IgD-negative memory B cell (primary cell): ENCODE measurements around the gene SCN1A. TPM values are rescaled to one million over a fixed set of nuclear protein-coding genes. Genes with fewer than 3 reads are reported as not detected.

ENCODE experiments used
- H3K27ac Mint-ChIP-seq, 3 donors: one replicate each; pipeline ENCODE4 v1.8.0; 2020 to 2022; ENCODE audit warnings: mild to moderate bottlenecking in 3 of 3, mixed read lengths in 3 of 3, moderate library complexity in 1 of 3
- H3K27me3 Mint-ChIP-seq: one replicate; pipeline ENCODE4 v1.8.0; 2021; ENCODE audit warnings: mixed read lengths
- H3K36me3 Mint-ChIP-seq: one replicate; pipeline ENCODE4 v1.8.0; 2020; ENCODE audit warnings: mild to moderate bottlenecking, mixed read lengths
- H3K4me1 Mint-ChIP-seq, 3 donors: one replicate each; pipeline ENCODE4 v1.8.0; 2020 to 2022; ENCODE audit warnings: mixed read lengths in 3 of 3, mild to moderate bottlenecking in 1 of 3
- H3K4me3 Mint-ChIP-seq, 4 donors: one replicate each; pipeline ENCODE4 v1.8.0; 2020 to 2022; ENCODE audit warnings: mild to moderate bottlenecking in 4 of 4, mixed read lengths in 4 of 4, moderate library complexity in 3 of 4
- H3K9me3 Mint-ChIP-seq, 3 donors: one replicate each; pipeline ENCODE4 v1.8.0; 2020 to 2021; ENCODE audit warnings: mixed read lengths in 3 of 3, mild to moderate bottlenecking in 1 of 3
- polyA plus RNA-seq: library from polyadenylated mRNA; unstranded; fragments of 300-500 nt; fragmentation: Illumina TruSeq; gene quantifications from one replicate; pipeline ENCODE4 v1.2.3, GENCODE V29; 2021

Gene SCN1A
- polyA plus RNA-seq, 1 donor from 2014 or later, result not detected

DNA sequence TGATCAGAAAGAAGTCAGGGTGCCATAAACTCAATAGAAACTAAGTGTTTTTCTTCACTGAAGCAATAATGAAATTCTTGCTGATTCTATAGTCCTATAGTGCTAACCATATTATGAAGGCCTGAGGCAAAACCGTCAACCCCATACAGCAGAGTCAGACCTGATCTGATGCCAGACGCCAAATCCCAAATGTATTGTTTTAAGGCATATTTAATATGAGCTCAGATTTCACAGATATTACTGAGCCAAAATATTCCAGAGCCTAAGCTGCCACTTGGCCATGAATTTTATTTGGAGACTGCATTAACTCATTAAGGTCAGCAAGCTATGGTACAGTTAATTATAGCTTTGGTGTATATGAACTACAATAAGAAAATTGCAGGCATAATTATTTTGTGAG lies 53.4 kb downstream of the SCN1A start:
- Mint-ChIP-seq H3K27ac (no peak overlapping the region), H3K4me1 (no peaks in the 10 kb centered on the region), H3K9me3 (peaks cover 0 to 2% (median 0%) of the 10 kb centered on the region in 3 donors), H3K27me3 (peaks cover 3% of the 10 kb centered on the region), H3K36me3 (no peaks in the 10 kb centered on the region), H3K4me3 (no peak overlapping the region)

DNA sequence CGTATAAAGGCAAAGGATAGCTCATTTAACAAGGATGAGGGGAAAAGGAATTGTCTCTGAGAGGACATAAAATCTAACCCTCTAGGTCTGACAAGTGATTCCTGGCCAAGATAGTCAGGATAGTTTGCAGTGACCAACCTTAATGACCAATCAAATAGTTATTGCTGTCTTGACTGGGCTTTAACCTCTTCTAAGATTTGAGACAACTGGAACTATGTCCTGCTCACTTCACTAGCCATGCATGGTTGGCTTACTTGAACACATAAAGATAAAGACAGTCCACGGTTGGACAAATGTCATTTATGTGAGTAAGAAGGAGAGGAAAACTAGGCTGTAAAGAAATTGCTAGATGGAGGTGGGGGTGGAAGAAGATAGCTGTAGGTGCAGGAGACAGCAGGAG lies 53.8 kb downstream of the SCN1A start:
- H3K27ac Mint-ChIP-seq, result no peak overlapping the region
- H3K4me3 Mint-ChIP-seq, result peak overlapping the region in 1 of 4 donors; percentile 22
- H3K4me1 Mint-ChIP-seq, result no peaks in the 10 kb centered on the region
- peaks cover 0 to 2% (median 0%) of the 10 kb centered on the region in 3 donors for H3K9me3 Mint-ChIP-seq
- H3K27me3 Mint-ChIP-seq, result peaks cover 3% of the 10 kb centered on the region
- H3K36me3 Mint-ChIP-seq, result no peaks in the 10 kb centered on the region

DNA sequence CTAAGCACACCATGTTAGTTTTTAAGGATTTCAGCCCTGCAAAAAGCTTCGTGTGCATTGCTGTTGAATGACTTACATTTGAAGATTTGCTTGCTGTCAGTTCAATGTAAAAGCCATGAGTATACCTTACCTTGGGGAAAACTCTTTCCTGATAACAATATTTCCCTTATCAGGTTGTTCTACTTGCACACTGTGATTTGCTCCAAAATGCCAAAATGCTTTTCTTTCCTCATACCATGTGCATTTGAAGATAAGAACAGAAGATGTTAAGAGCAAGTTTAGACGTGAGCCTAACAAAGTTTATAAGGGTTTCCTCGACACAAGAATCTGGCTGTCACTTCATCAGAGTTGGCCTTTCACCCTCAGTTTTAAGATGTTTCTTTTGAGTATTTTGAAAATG lies 57.6 kb downstream of the SCN1A start:
- Mint-ChIP-seq H3K4me3 (no peak overlapping the region), H3K9me3 (no peaks in the 10 kb centered on the region), H3K4me1 (no peaks in the 10 kb centered on the region), H3K27me3 (peaks cover 2% of the 10 kb centered on the region), H3K27ac (no peak overlapping the region), H3K36me3 (no peaks in the 10 kb centered on the region)

DNA sequence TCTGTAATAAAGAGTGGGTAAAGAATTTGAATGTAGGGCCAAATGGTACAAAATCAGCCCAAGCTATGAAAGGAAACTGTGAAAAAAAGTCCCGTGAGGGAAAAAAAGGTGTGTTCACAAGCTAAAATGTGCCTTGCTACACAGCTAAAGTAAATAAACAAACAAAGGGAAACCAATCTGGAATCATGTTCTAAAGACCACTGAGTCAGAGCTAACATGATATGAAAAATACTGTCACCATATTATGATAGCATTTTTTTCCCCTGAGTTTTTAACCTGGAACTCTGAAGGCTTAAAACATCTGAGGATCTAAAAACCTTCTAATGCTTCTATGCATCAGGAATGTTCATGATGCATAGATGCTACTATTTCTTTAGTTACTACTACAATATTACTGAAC lies 58.8 kb downstream of the SCN1A start:
- Mint-ChIP-seq H3K9me3 (no peaks in the 10 kb centered on the region), H3K27me3 (peaks cover 2% of the 10 kb centered on the region), H3K36me3 (no peaks in the 10 kb centered on the region), H3K4me3 (no peak overlapping the region), H3K4me1 (no peaks in the 10 kb centered on the region), H3K27ac (no peak overlapping the region)

DNA sequence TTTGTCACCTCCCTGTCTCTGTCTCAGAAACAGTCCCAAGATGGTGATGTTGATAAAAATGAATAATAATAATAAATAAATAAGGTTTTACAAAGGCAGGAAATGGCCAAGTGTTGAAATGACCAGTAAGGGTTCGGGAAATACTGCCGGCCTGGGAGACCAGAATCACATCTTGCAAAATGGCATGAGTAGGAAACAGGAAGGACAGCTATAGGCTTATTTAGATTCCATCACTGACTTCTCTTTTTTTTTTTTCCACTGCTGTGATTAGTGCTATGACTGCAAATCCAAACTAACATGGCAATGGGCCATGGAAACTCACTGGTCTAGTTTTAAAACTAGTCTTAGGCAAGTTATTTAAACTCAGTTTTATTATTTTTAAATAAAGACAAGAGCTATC lies 60.6 kb downstream of the SCN1A start:
- no peaks in the 10 kb centered on the region for H3K36me3 Mint-ChIP-seq
- no peak overlapping the region for H3K4me3 Mint-ChIP-seq
- H3K27ac Mint-ChIP-seq, result no peak overlapping the region
- H3K9me3 Mint-ChIP-seq, result no peaks in the 10 kb centered on the region
- H3K4me1 Mint-ChIP-seq, result no peaks in the 10 kb centered on the region
- H3K27me3 Mint-ChIP-seq, result peaks cover 2% of the 10 kb centered on the region

DNA sequence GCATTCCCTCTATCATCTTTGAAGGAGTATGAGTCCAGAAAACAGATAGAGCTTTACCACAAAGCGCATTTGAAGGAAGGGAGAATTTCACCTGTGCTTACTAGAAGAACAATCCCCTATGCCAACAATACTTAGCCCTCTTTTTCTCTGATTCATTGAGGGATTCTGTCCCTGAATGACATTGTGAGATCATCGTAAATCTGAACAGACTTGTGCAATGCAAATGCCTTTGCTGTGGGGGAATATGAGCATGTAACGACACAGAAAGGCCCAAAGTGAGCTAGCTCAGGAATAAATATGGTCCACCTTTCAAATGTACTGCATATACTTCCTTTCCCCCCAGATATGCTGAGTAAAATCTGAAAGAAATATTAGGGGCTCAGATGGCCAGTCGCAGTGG lies 67.6 kb downstream of the SCN1A start:
- Mint-ChIP-seq H3K4me3 (no peak overlapping the region), H3K36me3 (no peaks in the 10 kb centered on the region), H3K27ac (no peak overlapping the region), H3K9me3 (no peaks in the 10 kb centered on the region), H3K27me3 (no peaks in the 10 kb centered on the region), H3K4me1 (no peaks in the 10 kb centered on the region)

DNA sequence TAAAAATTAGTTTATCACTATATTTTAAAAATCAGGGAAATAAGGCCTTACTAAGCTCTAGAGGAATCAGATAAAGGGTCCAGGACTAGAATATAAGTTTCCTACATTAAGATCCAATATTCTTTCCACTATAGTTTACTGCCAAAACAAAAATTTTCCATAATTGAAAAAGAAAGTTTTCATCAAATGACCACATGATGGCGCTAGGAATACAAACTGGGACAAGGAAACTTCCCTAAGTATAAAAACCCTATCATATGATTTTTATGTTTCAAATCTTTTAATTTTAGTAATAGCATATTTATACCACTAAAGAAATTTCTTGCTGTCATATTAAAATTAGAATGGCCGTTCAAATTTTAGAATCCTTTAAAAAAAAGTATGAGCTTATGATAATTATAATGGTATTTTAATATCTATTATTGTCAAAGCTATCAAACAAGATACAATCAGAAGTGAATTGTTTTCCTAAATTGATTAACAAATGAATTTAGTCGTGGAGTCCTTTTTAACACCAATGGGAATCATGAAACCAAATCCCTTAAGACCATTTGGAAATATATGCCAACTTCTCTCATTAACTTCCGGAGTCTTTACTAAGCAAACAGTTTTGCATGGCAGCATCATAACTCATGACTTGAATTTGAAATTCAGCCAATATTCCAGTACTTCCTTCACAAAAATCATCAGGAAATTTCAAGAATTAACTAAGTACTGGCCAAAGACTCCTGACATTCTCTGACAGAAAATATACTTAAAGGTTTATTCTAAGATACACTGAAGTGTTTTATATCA lies 70.3 kb downstream of the SCN1A start:
- Mint-ChIP-seq H3K4me3 (no peak overlapping the region), H3K9me3 (no peaks in the 10 kb centered on the region), H3K36me3 (no peaks in the 10 kb centered on the region), H3K27me3 (no peaks in the 10 kb centered on the region), H3K4me1 (no peaks in the 10 kb centered on the region), H3K27ac (no peak overlapping the region)

DNA sequence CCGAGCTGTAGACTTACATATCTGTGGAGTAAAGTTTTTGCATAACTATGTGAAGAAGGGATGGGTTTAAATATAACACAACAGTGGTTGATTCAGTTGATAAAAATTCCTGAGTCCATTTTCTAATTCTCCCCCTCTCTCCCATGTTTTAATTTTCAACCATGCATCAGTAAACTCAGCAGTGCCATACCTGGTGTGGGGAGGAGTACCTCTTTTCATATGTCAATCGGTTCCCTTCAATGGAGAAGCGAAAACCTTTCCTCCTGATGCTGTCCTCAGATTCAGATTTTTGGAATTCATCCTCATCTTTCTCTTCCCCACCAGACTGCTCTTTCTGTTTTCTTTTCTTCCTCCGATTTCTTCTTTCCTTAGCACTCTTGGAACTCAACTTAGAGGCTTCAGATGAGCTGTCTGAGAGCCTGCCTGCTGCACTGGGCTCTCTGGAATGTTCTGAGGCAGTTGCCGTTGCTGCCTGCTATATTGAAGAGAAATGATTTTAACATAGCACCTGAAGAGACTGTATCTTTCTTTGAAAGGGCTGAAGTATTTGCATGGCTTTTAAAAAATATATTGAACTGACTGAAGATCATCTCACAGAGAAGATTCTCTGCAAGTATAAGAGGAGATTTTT lies 82.9 kb downstream of the SCN1A start:
- Mint-ChIP-seq H3K27me3 (peaks cover 2% of the 10 kb centered on the region), H3K36me3 (no peaks in the 10 kb centered on the region), H3K9me3 (no peaks in the 10 kb centered on the region), H3K4me1 (no peaks in the 10 kb centered on the region), H3K27ac (no peak overlapping the region), H3K4me3 (no peak overlapping the region)

DNA sequence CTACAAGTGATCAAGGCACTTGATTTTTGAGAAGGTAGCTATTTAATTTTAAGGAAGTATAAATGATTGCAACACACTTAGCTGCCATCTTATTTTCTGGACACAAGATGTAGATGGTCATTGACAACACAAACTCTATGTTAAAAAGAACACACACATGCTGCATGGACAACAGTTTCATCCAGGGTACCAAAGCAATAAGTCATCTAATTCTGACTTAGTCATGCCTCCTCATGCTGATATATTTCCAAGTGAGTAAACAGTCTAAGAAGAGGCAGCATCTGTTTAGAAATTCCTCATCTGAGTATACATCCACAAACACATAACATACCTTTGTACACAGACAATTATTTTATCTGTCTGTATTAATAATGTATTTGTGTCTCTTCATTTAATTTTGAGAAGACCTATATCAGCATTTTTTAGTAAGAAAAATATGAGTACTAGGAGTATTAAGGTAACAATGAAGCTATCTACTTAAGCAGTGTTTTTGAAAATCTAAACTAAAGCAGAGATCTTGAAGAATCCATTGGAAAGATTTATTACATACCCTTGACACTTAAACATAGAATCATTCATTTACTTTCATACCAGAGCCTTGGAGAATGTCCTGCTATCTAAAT lies 84.9 kb downstream of the SCN1A start:
- H3K27me3 Mint-ChIP-seq, result no peaks in the 10 kb centered on the region
- H3K4me3 Mint-ChIP-seq, result no peak overlapping the region
- no peaks in the 10 kb centered on the region for H3K9me3 Mint-ChIP-seq
- no peaks in the 10 kb centered on the region for H3K4me1 Mint-ChIP-seq
- H3K27ac Mint-ChIP-seq, result no peak overlapping the region
- no peaks in the 10 kb centered on the region for H3K36me3 Mint-ChIP-seq

DNA sequence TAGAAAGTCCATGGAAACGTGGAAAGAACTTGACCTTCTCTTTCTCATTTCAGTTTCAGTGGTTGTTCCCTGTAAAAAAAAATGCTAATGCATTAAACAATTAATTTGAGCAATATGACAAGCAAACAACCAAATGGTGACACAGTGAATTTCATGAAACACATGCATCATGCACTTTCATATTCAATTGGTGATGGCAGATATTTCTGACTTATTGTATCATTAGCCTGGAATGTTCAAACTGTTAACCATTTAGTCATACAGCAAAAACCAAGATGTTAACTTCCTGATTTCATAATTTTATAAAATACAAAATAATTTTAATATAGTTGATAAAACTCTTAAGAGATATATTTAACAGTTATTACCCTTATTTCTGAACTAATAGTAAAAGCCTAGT lies 85.5 kb downstream of the SCN1A start:
- H3K9me3 Mint-ChIP-seq, result peaks cover 0 to 1% (median 0%) of the 10 kb centered on the region in 3 donors
- H3K27ac Mint-ChIP-seq, result no peak overlapping the region
- no peaks in the 10 kb centered on the region for H3K36me3 Mint-ChIP-seq
- H3K27me3 Mint-ChIP-seq, result no peaks in the 10 kb centered on the region
- no peak overlapping the region for H3K4me3 Mint-ChIP-seq
- H3K4me1 Mint-ChIP-seq, result no peaks in the 10 kb centered on the region

DNA sequence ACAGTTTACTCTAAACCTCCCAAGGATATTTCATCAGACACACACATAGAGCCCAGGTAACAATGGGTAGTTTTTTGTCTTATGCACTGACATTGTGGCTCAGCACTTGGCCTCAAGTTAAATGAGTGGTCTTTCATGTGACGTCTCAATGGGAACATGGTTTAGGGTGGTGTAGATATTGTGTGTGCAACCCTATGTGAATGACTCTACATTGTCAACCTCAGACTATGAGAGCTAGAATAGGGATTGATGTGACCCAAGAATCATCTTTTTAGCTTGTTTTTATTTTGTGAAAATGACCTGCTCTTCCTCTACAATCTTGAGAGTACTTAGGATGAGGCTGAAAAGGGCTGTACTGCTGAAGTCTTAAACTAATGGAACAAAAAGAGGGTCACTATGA lies 86.2 kb downstream of the SCN1A start:
- no peaks in the 10 kb centered on the region for H3K4me1 Mint-ChIP-seq
- H3K9me3 Mint-ChIP-seq, result peaks cover 0 to 1% (median 0%) of the 10 kb centered on the region in 3 donors
- no peaks in the 10 kb centered on the region for H3K36me3 Mint-ChIP-seq
- no peak overlapping the region for H3K27ac Mint-ChIP-seq
- H3K27me3 Mint-ChIP-seq, result no peaks in the 10 kb centered on the region
- H3K4me3 Mint-ChIP-seq, result no peak overlapping the region

DNA sequence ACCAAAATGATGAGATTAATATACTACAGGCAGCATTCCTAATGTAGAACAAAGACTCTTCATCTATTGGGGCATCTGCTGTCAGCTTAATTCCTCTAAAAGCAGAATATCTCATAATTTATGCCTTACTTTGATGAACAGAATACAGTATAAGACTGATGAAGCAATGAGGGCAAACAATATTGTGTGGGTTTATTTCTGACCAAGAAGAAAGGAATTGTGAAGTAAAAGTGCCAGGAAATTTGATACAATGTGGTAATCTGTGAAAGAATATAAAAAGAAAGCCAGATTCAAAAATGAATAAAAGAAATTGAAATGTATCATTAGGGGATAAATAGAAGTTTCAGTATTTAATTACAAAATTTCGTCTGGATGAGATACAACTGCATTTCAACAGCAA lies 95.5 kb downstream of the SCN1A start:
- Mint-ChIP-seq H3K36me3 (no peaks in the 10 kb centered on the region), H3K9me3 (no peaks in the 10 kb centered on the region), H3K27me3 (no peaks in the 10 kb centered on the region), H3K4me1 (no peaks in the 10 kb centered on the region), H3K4me3 (no peak overlapping the region), H3K27ac (no peak overlapping the region)

DNA sequence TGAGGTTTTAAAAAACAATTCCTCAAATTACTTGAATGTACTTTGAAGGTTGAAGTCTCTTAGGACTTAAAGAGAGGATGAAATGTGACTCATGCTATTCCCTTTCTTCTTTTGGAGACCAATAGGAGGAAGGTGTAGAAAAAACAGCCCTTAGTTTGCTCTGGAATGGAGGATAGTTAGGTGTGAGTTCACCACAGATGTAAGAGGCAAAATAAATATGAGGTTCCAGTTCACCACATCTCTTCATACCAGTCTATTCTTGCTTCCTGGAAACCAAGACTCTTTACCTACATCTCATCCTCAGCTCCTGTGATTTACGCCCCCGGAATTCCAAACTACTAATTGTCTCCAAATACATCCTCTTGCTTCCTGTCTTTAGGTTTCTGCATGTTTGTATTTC lies 96.8 kb downstream of the SCN1A start:
- Mint-ChIP-seq H3K27me3 (no peaks in the 10 kb centered on the region), H3K36me3 (no peaks in the 10 kb centered on the region), H3K9me3 (no peaks in the 10 kb centered on the region), H3K27ac (no peak overlapping the region), H3K4me3 (no peak overlapping the region), H3K4me1 (no peaks in the 10 kb centered on the region)

DNA sequence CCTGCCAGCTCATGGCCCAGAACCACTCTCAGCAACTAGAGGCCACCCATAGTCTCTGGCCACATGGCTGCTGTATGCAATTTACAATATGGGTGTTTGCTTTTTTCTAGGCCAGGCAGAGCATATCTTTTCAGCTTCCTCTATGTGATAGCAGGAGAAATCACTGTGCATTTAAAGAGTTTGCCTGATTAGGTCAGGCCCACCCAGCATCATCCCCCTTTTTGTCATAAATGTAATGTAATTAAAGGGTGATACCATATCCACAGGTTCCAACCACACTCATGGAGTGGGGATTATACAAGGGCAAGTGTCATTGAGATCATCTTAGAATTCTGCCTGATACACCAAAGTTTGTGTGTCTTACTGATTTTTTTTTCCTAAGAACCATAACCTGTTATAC lies 102.5 kb downstream of the SCN1A start:
- H3K4me3 Mint-ChIP-seq, result no peak overlapping the region
- H3K9me3 Mint-ChIP-seq, result no peaks in the 10 kb centered on the region
- no peaks in the 10 kb centered on the region for H3K36me3 Mint-ChIP-seq
- no peak overlapping the region for H3K27ac Mint-ChIP-seq
- H3K4me1 Mint-ChIP-seq, result no peaks in the 10 kb centered on the region
- H3K27me3 Mint-ChIP-seq, result no peaks in the 10 kb centered on the region

DNA sequence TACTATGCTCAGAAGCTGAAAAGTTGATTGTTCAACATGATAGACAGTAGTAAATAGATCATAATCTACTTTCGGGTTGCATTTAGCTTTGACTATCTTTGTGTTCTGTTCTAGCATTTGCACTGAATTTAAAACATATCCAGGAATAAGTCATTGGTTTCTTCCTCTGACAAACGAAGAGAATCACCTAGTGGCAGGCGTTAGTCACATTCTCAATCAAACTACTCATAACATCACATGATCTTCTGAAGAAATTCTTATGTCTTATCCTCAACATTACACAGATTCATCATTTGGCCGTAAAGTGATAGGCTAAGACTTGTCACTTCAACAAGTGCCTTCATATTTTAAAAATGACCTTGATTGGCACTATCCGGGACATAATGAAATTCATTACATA lies 110.6 kb downstream of the SCN1A start:
- H3K4me1 Mint-ChIP-seq, result no peaks in the 10 kb centered on the region
- H3K27ac Mint-ChIP-seq, result no peak overlapping the region
- H3K27me3 Mint-ChIP-seq, result no peaks in the 10 kb centered on the region
- no peaks in the 10 kb centered on the region for H3K9me3 Mint-ChIP-seq
- H3K4me3 Mint-ChIP-seq, result no peak overlapping the region
- no peaks in the 10 kb centered on the region for H3K36me3 Mint-ChIP-seq

DNA sequence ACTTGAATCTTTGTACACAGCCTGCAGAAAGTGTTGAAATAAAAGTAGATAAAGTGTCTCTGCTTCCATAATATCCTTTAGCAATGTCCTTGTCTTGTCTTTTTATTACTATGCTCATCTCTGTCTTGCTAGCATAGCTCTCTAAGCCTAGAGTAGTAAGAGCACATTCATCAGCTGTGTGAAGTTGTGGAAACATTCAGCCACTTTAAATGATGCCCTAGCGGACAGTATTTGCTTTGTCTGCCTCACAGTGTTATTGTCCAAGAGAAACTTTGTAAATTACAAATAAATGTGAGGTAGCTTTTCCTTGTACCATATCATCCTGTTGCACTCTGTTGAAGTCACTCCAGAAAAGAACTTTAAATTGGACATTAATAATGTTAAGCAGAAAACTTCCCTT lies 113.9 kb downstream of the SCN1A start:
- no peak overlapping the region for H3K27ac Mint-ChIP-seq
- H3K36me3 Mint-ChIP-seq, result no peaks in the 10 kb centered on the region
- H3K4me3 Mint-ChIP-seq, result no peak overlapping the region
- no peaks in the 10 kb centered on the region for H3K4me1 Mint-ChIP-seq
- H3K27me3 Mint-ChIP-seq, result no peaks in the 10 kb centered on the region
- no peaks in the 10 kb centered on the region for H3K9me3 Mint-ChIP-seq
